ENCODE measurements around the gene ADGRG6. TPM values are rescaled to one million over a fixed set of nuclear protein-coding genes. Genes with fewer than 3 reads are reported as not detected.

ADGRG6 gene
- total and polyA plus RNA-seq, 2 donors (not counting 3 experiments of a cell fraction or from before 2014, with no cell fraction given): 99.3 to 166 TPM

DNA sequence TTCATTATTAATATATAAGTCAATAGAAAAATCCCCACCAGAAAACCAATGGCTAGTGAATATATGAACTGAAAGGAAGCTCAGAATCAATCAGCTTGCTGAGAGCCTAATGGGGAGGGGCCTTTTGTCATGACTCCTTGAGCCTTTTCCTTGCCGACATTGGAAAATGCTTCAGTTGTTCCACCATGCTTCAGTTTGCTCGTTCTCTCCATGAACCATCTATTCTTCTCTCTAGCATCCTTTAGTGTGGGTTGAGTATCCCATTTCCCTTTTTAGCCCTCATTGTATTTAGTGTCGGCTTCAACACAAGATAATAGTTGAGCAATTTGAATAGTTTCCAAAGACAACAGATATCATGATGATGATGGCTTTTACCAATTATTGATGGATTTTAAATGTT, 139.9 kb downstream of the ADGRG6 start:
- Histone ChIP-seq H3K27me3 (ENCODE audit: control insufficient read depth in 2 of 2, insufficient read depth in 2 of 2, low read length in 2 of 2) (no peaks in the 10 kb centered on the region), H3K9me1 (replicated peaks; ENCODE audit: control insufficient read depth, extremely low read depth, insufficient read depth, low read length) (no peaks in the 10 kb centered on the region), H3K27ac (ENCODE audit: insufficient read depth, low read depth, low read length) (no peak overlapping the region), H3K4me3 (replicated peaks in 1 of 3; ENCODE audit: insufficient read depth in 1 of 3, low read depth in 1 of 3, low read length in 3 of 3) (no peak overlapping the region), H3K4me1 (ENCODE audit: control insufficient read depth, extremely low read depth, insufficient read depth, low read length) (no peaks in the 10 kb centered on the region), H3K36me3 (ENCODE audit: control insufficient read depth in 2 of 2, extremely low read depth in 1 of 2, insufficient read depth in 2 of 2, low read length in 2 of 2) (peaks cover 17% of the 10 kb centered on the region in 2 experiments), H3K9ac (replicated peaks; ENCODE audit: extremely low read depth, insufficient read depth, low read length) (no peak overlapping the region), H3K79me2 (ENCODE audit: control insufficient read depth, insufficient read depth, low read length) (no peaks in the 10 kb centered on the region), H3K9me3 (replicated peaks; ENCODE audit: control insufficient read depth, insufficient read depth, low read length) (no peaks in the 10 kb centered on the region), H3K4me2 (ENCODE audit: insufficient read depth, low read length) (no peak overlapping the region), H2AFZ (ENCODE audit: low read depth, low read length) (no peak overlapping the region), H4K20me1 (replicated peaks; ENCODE audit: control insufficient read depth, extremely low read depth, insufficient read depth, low read length) (no peaks in the 10 kb centered on the region)
- no TSS peak for BruUV-seq (replicated peaks)
- no peak for TF ChIP-seq JUN (IDR thresholded peaks at IDR 0.05; ENCODE audit: borderline replicate concordance, insufficient read depth, insufficient read length, low read depth)
- dilution Hi-C loops (cut with MboI; ENCODE audit: extremely low pct_ligation_motif_present, low sequenced_read_pairs): no loop called here
- CTCF ChIA-PET: no interaction called here
- intact Hi-C loops (cut with micrococcal nuclease): no loop called here
- DNase-seq (ENCODE audit: low read depth, low spot score) (no peak), FAIRE-seq (no peak)
- POLR2A ChIA-PET: no interaction called here

DNA sequence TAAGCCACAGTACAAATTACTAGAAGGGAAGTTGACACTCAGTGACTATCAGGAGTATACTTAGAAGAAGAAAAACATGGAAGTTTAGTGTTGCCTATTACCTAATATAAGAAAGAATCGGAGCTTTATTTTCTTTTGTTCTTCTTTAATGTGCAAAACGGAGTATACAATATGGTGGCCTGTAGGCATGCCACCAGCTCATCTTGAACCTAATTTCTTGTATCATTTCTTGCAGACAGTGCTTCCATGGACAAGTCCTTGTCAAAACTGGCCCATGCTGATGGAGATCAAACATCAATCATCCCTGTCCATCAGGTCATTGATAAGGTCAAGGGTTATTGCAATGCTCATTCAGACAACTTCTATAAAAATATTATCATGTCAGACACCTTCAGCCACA, 141.3 kb downstream of the ADGRG6 start:
- intact Hi-C loops (cut with micrococcal nuclease): no loop called here
- dilution Hi-C loops (cut with MboI; ENCODE audit: extremely low pct_ligation_motif_present, low sequenced_read_pairs): no loop called here
- Histone ChIP-seq H4K20me1 (replicated peaks; ENCODE audit: control insufficient read depth, extremely low read depth, insufficient read depth, low read length) (no peaks in the 10 kb centered on the region), H3K4me2 (ENCODE audit: insufficient read depth, low read length) (no peak overlapping the region), H3K9ac (replicated peaks; ENCODE audit: extremely low read depth, insufficient read depth, low read length) (no peak overlapping the region), H3K9me3 (replicated peaks; ENCODE audit: control insufficient read depth, insufficient read depth, low read length) (no peaks in the 10 kb centered on the region), H3K4me3 (replicated peaks in 1 of 3; ENCODE audit: insufficient read depth in 1 of 3, low read depth in 1 of 3, low read length in 3 of 3) (no peak overlapping the region), H3K79me2 (ENCODE audit: control insufficient read depth, insufficient read depth, low read length) (no peaks in the 10 kb centered on the region), H3K9me1 (replicated peaks; ENCODE audit: control insufficient read depth, extremely low read depth, insufficient read depth, low read length) (no peaks in the 10 kb centered on the region), H3K4me1 (ENCODE audit: control insufficient read depth, extremely low read depth, insufficient read depth, low read length) (no peaks in the 10 kb centered on the region), H2AFZ (ENCODE audit: low read depth, low read length) (no peak overlapping the region), H3K27ac (ENCODE audit: insufficient read depth, low read depth, low read length) (no peak overlapping the region), H3K27me3 (ENCODE audit: control insufficient read depth in 2 of 2, insufficient read depth in 2 of 2, low read length in 2 of 2) (no peaks in the 10 kb centered on the region), H3K36me3 (ENCODE audit: control insufficient read depth in 2 of 2, extremely low read depth in 1 of 2, insufficient read depth in 2 of 2, low read length in 2 of 2) (peaks cover 15 to 22% of the 10 kb centered on the region in 2 experiments)
- FAIRE-seq: no peak
- BruUV-seq (replicated peaks): no TSS peak
- TF ChIP-seq JUN (IDR thresholded peaks at IDR 0.05; ENCODE audit: borderline replicate concordance, insufficient read depth, insufficient read length, low read depth) (no peak), POLR2A (IDR thresholded peaks at IDR 0.05; ENCODE audit: low read depth, low read length) (no peak), FOS (IDR thresholded peaks at IDR 0.05; ENCODE audit: borderline replicate concordance, insufficient read depth, low read length) (no peak), MYC (IDR thresholded peaks at IDR 0.05; ENCODE audit: low read depth, low read length) (no peak), GATA2 (IDR thresholded peaks at IDR 0.05; ENCODE audit: insufficient read depth, insufficient read length, low read depth, low read length) (no peak), EZH2 (IDR thresholded peaks at IDR 0.05; ENCODE audit: borderline replicate concordance, low read depth, low read length, severe bottlenecking) (no peak), POLR2AphosphoS5 (IDR thresholded peaks at IDR 0.05; ENCODE audit: insufficient read depth, low read depth, low read length) (no peak)
- TF ChIP-seq, protein P1, sequence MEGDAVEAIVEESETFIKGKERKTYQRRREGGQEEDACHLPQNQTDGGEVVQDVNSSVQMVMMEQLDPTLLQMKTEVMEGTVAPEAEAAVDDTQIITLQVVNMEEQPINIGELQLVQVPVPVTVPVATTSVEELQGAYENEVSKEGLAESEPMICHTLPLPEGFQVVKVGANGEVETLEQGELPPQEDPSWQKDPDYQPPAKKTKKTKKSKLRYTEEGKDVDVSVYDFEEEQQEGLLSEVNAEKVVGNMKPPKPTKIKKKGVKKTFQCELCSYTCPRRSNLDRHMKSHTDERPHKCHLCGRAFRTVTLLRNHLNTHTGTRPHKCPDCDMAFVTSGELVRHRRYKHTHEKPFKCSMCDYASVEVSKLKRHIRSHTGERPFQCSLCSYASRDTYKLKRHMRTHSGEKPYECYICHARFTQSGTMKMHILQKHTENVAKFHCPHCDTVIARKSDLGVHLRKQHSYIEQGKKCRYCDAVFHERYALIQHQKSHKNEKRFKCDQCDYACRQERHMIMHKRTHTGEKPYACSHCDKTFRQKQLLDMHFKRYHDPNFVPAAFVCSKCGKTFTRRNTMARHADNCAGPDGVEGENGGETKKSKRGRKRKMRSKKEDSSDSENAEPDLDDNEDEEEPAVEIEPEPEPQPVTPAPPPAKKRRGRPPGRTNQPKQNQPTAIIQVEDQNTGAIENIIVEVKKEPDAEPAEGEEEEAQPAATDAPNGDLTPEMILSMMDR (IDR thresholded peaks at IDR 0.05; ENCODE audit: extremely low read depth in 1 of 2, insufficient read depth in 1 of 2, low read depth in 1 of 2, low read length in 2 of 2): no peak
- TF ChIP-seq, protein P2, sequence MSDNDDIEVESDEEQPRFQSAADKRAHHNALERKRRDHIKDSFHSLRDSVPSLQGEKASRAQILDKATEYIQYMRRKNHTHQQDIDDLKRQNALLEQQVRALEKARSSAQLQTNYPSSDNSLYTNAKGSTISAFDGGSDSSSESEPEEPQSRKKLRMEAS (IDR thresholded peaks at IDR 0.05; ENCODE audit: insufficient read depth, insufficient read length): no peak
- DNase-seq (ENCODE audit: low read depth, low spot score): no peak
- CTCF ChIA-PET: interaction anchor here (1.5 kb wide), 1 partner anchor 287 kb away, joined by 3 read pairs; no protein-coding TSS in a partner anchor
- POLR2A ChIA-PET: no interaction called here

All from endothelial cell of umbilical vein (primary cell).